ENCODE measurements around the gene BLM. TPM values are rescaled to one million over a fixed set of nuclear protein-coding genes. Genes with fewer than 3 reads are reported as not detected.
"Not testable (repeated sequence)": the region's sequence is repeated elsewhere in the genome, so short reads cannot be mapped to it uniquely, and the experiment has no call there.

BLM gene
- polyA plus RNA-seq, 2 of the 4 experiments (the other 2 are of a cell fraction): 10.5 to 15.2 TPM

- no peak for TF ChIP-seq REST (IDR thresholded peaks at IDR 0.05)
Measured at GRCh38 chr15:90735923-90736322, 18.8 kb downstream of the BLM start (continued).

DNA sequence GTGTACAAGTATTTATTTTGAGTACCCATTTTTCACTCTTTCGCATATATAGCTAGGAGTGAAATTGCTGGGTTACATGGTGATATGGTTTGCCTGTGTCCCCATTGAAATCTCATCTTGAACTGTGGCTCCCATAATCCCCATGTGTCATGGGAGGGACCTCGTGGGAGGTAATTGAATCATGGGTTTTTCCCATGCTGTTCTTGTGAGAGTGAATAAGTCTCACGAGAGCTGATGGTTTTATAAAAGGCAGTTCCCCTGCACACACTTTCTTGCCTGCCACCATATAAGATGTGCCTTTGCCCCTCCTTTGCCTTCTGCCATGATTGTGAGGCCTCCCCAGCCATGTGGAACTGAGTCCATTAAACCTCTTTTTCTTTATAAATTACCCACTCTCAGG, 23.4 kb downstream of the BLM start:
- not testable (repeated sequence) for H3K27ac ChIP-seq; H3K4me1 ChIP-seq; FAIRE-seq; H3K4me3 ChIP-seq; ATAC-seq; H3K9me3 ChIP-seq; DNase-seq (ENCODE audit: low read depth in 1 of 2, low spot score in 1 of 2); H3K4me2 ChIP-seq
- WGBS (ENCODE audit: missing lambda C conversion rate): 75% methylated on average over 3 of the region's 3 CpGs
- ChIA-PET CTCF (interaction anchor here (1.5 to 2.1 kb wide), 2 partner anchors 13 to 16 kb away, joined by 4 to 8 read pairs; no protein-coding TSS in a partner anchor), POLR2A (interaction anchor here (0.6 kb wide), 1 partner anchor 356 kb away, joined by 3 read pairs; no protein-coding TSS in a partner anchor)

DNA sequence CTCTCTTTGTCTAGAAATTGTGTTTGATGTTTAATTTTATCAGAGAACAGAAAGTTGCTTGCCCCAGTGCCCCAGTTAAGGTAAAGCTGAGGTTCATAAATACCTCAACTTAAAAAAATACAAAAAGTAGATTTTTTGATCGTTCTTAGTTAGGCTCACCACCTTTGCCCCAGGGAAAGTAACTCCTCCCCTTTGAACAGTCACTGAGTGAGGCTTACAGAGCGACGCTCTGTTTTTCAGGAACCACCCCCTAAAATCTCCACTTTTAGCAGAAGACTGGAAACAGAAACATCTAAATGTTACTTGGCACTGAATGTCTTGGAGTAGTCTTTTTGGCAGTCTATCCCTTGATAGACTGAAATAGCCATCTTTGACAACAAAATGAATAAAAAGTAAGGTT, 24.9 kb downstream of the BLM start:
- Histone ChIP-seq H3K27ac (no peak overlapping the region), H3K4me1 (no peaks in the 10 kb centered on the region), H3K4me2 (no peak overlapping the region), H3K4me3 (no peak overlapping the region), H3K9me3 (no peaks in the 10 kb centered on the region)
- FAIRE-seq (no peak), ATAC-seq (no peak), DNase-seq (ENCODE audit: low read depth in 1 of 2, low spot score in 1 of 2) (no peak)
- TF ChIP-seq ZC3H11A (IDR thresholded peaks at IDR 0.05) (no peak), HOXB13 (CRISPR knock-in tag; IDR thresholded peaks at IDR 0.05; ENCODE audit: low read depth) (no peak), MAZ (IDR thresholded peaks at IDR 0.05; ENCODE audit: borderline replicate concordance, low read depth, low read length) (no peak), TFCP2L1 (CRISPR knock-in tag; IDR thresholded peaks at IDR 0.05) (no peak), TP53 (CRISPR knock-in tag; IDR thresholded peaks at IDR 0.05) (no peak), KDM5A (IDR thresholded peaks at IDR 0.05) (no peak), NPAS2 (CRISPR knock-in tag; IDR thresholded peaks at IDR 0.05; ENCODE audit: borderline replicate concordance) (no peak), JUN (IDR thresholded peaks at IDR 0.05) (no peak), HDAC2 (IDR thresholded peaks at IDR 0.05) (no peak)
- TF ChIP-seq, protein P1, sequence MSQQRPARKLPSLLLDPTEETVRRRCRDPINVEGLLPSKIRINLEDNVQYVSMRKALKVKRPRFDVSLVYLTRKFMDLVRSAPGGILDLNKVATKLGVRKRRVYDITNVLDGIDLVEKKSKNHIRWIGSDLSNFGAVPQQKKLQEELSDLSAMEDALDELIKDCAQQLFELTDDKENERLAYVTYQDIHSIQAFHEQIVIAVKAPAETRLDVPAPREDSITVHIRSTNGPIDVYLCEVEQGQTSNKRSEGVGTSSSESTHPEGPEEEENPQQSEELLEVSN (IDR thresholded peaks at IDR 0.05; ENCODE audit: borderline replicate concordance, low read depth): no peak
- CTCF ChIA-PET: interaction anchor here (1.6 kb wide), 1 partner anchor 10 kb away, joined by 5 read pairs; no protein-coding TSS in a partner anchor
- WGBS (ENCODE audit: missing lambda C conversion rate): 90% methylated on average over 3 of the region's 3 CpGs
- POLR2A ChIA-PET: no interaction called here

- FAIRE-seq (no peak), DNase-seq (ENCODE audit: low read depth in 1 of 2, low spot score in 1 of 2) (no peak), ATAC-seq (no peak)
- no peaks in the 10 kb centered on the region for H3K9me3 ChIP-seq
- no peak overlapping the region for H3K27ac ChIP-seq
- 82% methylated on average over 1 of the region's 1 CpG for WGBS (ENCODE audit: missing lambda C conversion rate)
- H3K4me2 ChIP-seq: no peak overlapping the region
- ChIA-PET POLR2A (no interaction called here), CTCF (interaction anchor here (0.9 to 1.6 kb wide), 2 partner anchors 9 to 423 kb away, joined by 4 to 5 read pairs; no protein-coding TSS in a partner anchor)
- no peaks in the 10 kb centered on the region for H3K4me1 ChIP-seq
- TF ChIP-seq KDM1A (IDR thresholded peaks at IDR 0.05; ENCODE audit: low read depth): no peak
- TF ChIP-seq, protein P1 (IDR thresholded peaks at IDR 0.05; ENCODE audit: borderline replicate concordance, low read depth): no peak
- TF ChIP-seq HES2 (IDR thresholded peaks at IDR 0.05): no peak
- TF ChIP-seq, protein P2, sequence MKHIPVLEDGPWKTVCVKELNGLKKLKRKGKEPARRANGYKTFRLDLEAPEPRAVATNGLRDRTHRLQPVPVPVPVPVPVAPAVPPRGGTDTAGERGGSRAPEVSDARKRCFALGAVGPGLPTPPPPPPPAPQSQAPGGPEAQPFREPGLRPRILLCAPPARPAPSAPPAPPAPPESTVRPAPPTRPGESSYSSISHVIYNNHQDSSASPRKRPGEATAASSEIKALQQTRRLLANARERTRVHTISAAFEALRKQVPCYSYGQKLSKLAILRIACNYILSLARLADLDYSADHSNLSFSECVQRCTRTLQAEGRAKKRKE (CRISPR knock-in tag; IDR thresholded peaks at IDR 0.05; ENCODE audit: low read depth): no peak
- TF ChIP-seq RARB (CRISPR knock-in tag; IDR thresholded peaks at IDR 0.05): no peak
- no peak for TF ChIP-seq CTCF (IDR thresholded peaks at IDR 0.05)
- no peak for TF ChIP-seq GATA3 (IDR thresholded peaks at IDR 0.05; ENCODE audit: borderline replicate concordance)
- TF ChIP-seq JUN (IDR thresholded peaks at IDR 0.05): no peak
- TF ChIP-seq RAD21 (conservative IDR thresholded peaks at IDR 0.05 in 1 of 2, IDR thresholded peaks at IDR 0.05 in 1 of 2): no peak
- no peak for TF ChIP-seq SMC3 (IDR thresholded peaks at IDR 0.05)
- H3K4me3 ChIP-seq: no peak overlapping the region
Measured at GRCh38 chr15:90743407-90743806, 26.3 kb downstream of the BLM start.
